T47D (cell line): Measurements from ENCODE around the gene NPR2.

Experiments
- DNase-seq, 2 experiments: peaks; one replicate each; pipeline versions ENCODE4 v3.0.0 to v3.0.0-alpha.2; 2011 to 2012; ENCODE audit warnings: low read depth in 1 of 2, low spot score in 1 of 2
- JUND ChIP-seq: IDR thresholded peaks from 2 replicates; pipeline ENCODE4 v1.6.1; 2012; ENCODE audit warnings: low read depth
- in situ Hi-C: cut with HindIII; loops from 2 replicates; pipeline ENCODE4 v1.10.0; 2016; ENCODE audit warnings: low sequenced_read_pairs, low pct_unique_long_range_greater_than_20kb

NPR2 gene

GRCh38 chr9:35791297-35791921 lies at the start of gene NPR2:
TSS of gene NPR2 (plus strand) at chr9:35791591. CDS start at chr9:35792409, 818 bp downstream.
- TF ChIP-seq JUND = no peak
- in situ Hi-C loops = no loop called here
- DNase-seq = no peak

- DNase-seq = no peak
- in situ Hi-C loops = no loop called here
- no peak for TF ChIP-seq JUND
Measured at GRCh38 chr9:35741740-35742139, 49.7 kb upstream of the NPR2 start.

GRCh38 chr9:35743452-35743851 lies 47.9 kb upstream of the NPR2 start:
- in situ Hi-C loops = no loop called here
- no peak for DNase-seq
- no peak for TF ChIP-seq JUND

- DNase-seq = no peak
- no peak for TF ChIP-seq JUND
- in situ Hi-C loops = no loop called here
Measured at GRCh38 chr9:35743880-35744518, 47.4 kb upstream of the NPR2 start.

GRCh38 chr9:35745569-35745968 lies 45.8 kb upstream of the NPR2 start:
- in situ Hi-C loops = no loop called here
- TF ChIP-seq JUND = no peak
- DNase-seq = no peak

- in situ Hi-C loops = no loop called here
- no peak for TF ChIP-seq JUND
- no peak for DNase-seq
Measured at GRCh38 chr9:35746583-35746982, 44.8 kb upstream of the NPR2 start.

- in situ Hi-C loops = no loop called here
- no peak for DNase-seq
Measured at GRCh38 chr9:35748242-35748857, 43.0 kb upstream of the NPR2 start.

GRCh38 chr9:35748858-35749514 lies 42.4 kb upstream of the NPR2 start, which contains the start of the genes GBA2 and RGP1:
TSS of gene GBA2 (minus strand) at chr9:35749228. CDS start at chr9:35748704, 524 bp downstream.
TSS of gene RGP1 (plus strand) at chr9:35749287. CDS start at chr9:35749756, 469 bp downstream.
- DNase-seq = peak; percentile 25 to 81
- in situ Hi-C loops = no loop called here
- no peak for TF ChIP-seq JUND

More at GRCh38 chr9:35748242-35748857, 43.0 kb upstream of the NPR2 start:
- TF ChIP-seq JUND = no peak

GRCh38 chr9:35749515-35750255 lies 41.7 kb upstream of the NPR2 start:
- in situ Hi-C loops = no loop called here
- no peak for DNase-seq
- no peak for TF ChIP-seq JUND

- no peak for DNase-seq
- no peak for TF ChIP-seq JUND
- in situ Hi-C loops = no loop called here
Measured at GRCh38 chr9:35750256-35750531, 41.2 kb upstream of the NPR2 start.

- TF ChIP-seq JUND = no peak
- in situ Hi-C loops = no loop called here
- no peak for DNase-seq
Measured at GRCh38 chr9:35753466-35753865, 37.9 kb upstream of the NPR2 start.

GRCh38 chr9:35754264-35754663 lies 37.1 kb upstream of the NPR2 start, which contains the start of gene MSMP:
TSS of gene MSMP (minus strand) at chr9:35754276. CDS start at chr9:35754129, 147 bp downstream.
- no peak for DNase-seq
- no peak for TF ChIP-seq JUND
- in situ Hi-C loops = no loop called here
